CD4-positive, alpha-beta T cell (primary cell): ENCODE results near the gene BTG4. TPM values are rescaled to one million over a fixed set of nuclear protein-coding genes. Genes with fewer than 3 reads are reported as not detected.

Experiments
- ATAC-seq: fragments of 200-7000 bp; cut with Tn5 transposase; one replicate; pipeline ENCODE4 v1.10.0; 2022; ENCODE audit warnings: mild to moderate bottlenecking; ENCODE audit not compliant: poor library complexity
- CTCF ChIA-PET: fragments of 350-600 bp; sonication (Branson Sonifier 250); formaldehyde crosslinking; loops from one replicate; lab custom pipeline; 2021; ENCODE audit warnings: antibody characterized with exemption, inconsistent platforms; lab: Charles Lee
- POLR2A ChIA-PET: fragments of 350-600 bp; sonication (Branson Sonifier 250); formaldehyde crosslinking; loops from one replicate; lab custom pipeline; 2021; ENCODE audit warnings: antibody characterized with exemption, inconsistent platforms; lab: Charles Lee
- DNase-seq, 14 experiments: peaks; one replicate each; pipeline ENCODE4 v3.0.0-alpha.2; 2013 to 2020; ENCODE audit warnings: mixed read lengths in 2 of 14
- H3K27ac ChIP-seq, 2 donors: one replicate each; pipeline versions ENCODE4 v1.5.1 to v1.7.0; 2013; ENCODE audit warnings: low read length in 2 of 2, low read depth in 1 of 2, mild to moderate bottlenecking in 1 of 2
- H3K27me3 ChIP-seq, 2 experiments: 1 replicate in 1 of 2; 2 replicates in 1 of 2; pipeline versions ENCODE4 v1.6.1 to v1.7.0; 2013; ENCODE audit warnings: low read length in 2 of 2, control low read depth in 1 of 2, mild to moderate bottlenecking in 1 of 2, moderate library complexity in 1 of 2; ENCODE audit not compliant: insufficient read depth in 2 of 2, control insufficient read depth in 1 of 2
- H3K36me3 ChIP-seq: one replicate; pipeline ENCODE4 v1.6.1; 2013; ENCODE audit warnings: low read length, control low read depth; ENCODE audit not compliant: insufficient read depth
- H3K4me1 ChIP-seq: one replicate; pipeline ENCODE4 v1.6.1; 2013; ENCODE audit warnings: low read length, control low read depth; ENCODE audit not compliant: insufficient read depth
- H3K4me3 ChIP-seq: one replicate; pipeline ENCODE4 v1.5.1; 2013; ENCODE audit warnings: mild to moderate bottlenecking, low read length, moderate library complexity
- H3K9me3 ChIP-seq, 2 experiments: 1 replicate in 1 of 2; 2 replicates in 1 of 2; pipeline versions ENCODE4 v1.6.1 to v1.7.0; 2013; ENCODE audit warnings: low read length in 2 of 2, mild to moderate bottlenecking in 2 of 2, control low read depth in 1 of 2, moderate library complexity in 1 of 2; ENCODE audit not compliant: control insufficient read depth in 1 of 2, insufficient read depth in 1 of 2
- H3K27ac Mint-ChIP-seq: one replicate; pipeline ENCODE4 v1.8.0; 2020; ENCODE audit warnings: mixed read lengths
- H3K27me3 Mint-ChIP-seq: one replicate; pipeline ENCODE4 v1.8.0; 2021; ENCODE audit warnings: mixed read lengths
- H3K36me3 Mint-ChIP-seq: one replicate; pipeline ENCODE4 v1.8.0; 2021; ENCODE audit warnings: low read depth, mixed read lengths
- H3K4me1 Mint-ChIP-seq: one replicate; pipeline ENCODE4 v1.8.0; 2021; ENCODE audit warnings: low read depth, mixed read lengths
- H3K4me3 Mint-ChIP-seq: one replicate; pipeline ENCODE4 v1.8.0; 2020; ENCODE audit warnings: mild to moderate bottlenecking, mixed read lengths
- H3K9me3 Mint-ChIP-seq: one replicate; pipeline ENCODE4 v1.8.0; 2020; ENCODE audit warnings: mixed read lengths
- intact Hi-C, 2 experiments: fragments of 100-400 bp; cut with DNase I in 1 of 2; cut with micrococcal nuclease in 1 of 2; formaldehyde crosslinking; loops; one replicate each; pipeline versions ENCODE4 v1.15.1 to v1.9.0; 2023 to 2025; cut with DNase I, micrococcal nuclease
- total RNA-seq, 174 experiments: library from RNA in 2 of 174; stranded (reverse) in 2 of 174; gene quantifications; one replicate each; pipeline ENCODE4 v1.2.3 and lab custom pipeline; 2021 to 2026
- TF ChIP-seq, protein P1 (sequence below): fragments of 200-600 bp; IDR thresholded peaks from one replicate; pipeline ENCODE4 v1.8.0; 2022; ENCODE audit warnings: antibody characterized with exemption, mild to moderate bottlenecking

BTG4 gene
- total RNA-seq, 2 experiments from 2014 or later: not detected

DNA sequence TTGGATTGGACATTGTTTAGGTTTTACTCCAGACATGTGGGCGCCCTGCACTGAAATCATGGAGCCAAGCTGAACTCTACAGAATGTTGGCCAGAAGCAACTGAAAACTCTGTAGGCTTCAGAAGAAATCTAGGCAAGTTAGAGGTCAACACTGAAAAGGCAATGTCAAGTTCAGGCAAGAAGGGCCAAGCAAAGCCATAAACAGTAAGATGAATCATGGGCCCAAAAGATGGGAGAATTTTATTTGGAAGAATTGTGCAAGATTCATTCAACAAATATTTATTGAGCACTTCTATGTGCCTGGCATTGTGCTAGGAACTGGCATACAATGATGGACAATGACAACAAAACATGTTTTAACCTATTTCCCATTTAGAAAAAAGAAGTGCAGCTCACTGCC lies 13.3 kb upstream of the BTG4 start:
- POLR2A ChIA-PET: no interaction called here
- H3K36me3 Mint-ChIP-seq: no peaks in the 10 kb centered on the region

DNA sequence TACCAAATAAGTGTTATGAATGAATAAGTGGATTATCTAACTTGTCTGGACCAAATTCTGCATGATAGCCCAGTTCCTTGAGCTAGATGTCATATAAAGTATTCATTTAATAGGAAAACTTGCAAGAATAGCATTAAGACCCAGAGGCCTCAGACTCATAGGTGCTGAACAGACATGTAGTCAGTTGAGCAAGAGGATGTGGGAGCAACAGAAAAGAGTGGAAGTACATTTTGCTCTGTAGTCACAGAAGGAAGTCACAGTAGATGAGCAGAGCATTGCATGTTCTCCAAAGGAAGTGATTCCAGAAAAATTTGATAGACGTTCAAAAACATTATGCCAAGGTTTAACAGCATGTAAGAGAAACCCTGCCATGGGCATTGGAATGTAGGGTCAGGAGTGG lies 11.9 kb upstream of the BTG4 start:
- Mint-ChIP-seq H3K9me3 (no peaks in the 10 kb centered on the region), H3K4me1 (peaks cover 16% of the 10 kb centered on the region), H3K27me3 (peaks cover 11% of the 10 kb centered on the region), H3K27ac (no peak overlapping the region), H3K4me3 (no peak overlapping the region), H3K36me3 (no peaks in the 10 kb centered on the region)
- ChIA-PET CTCF (no interaction called here), POLR2A (no interaction called here)
- no peak overlapping the region for H3K27ac ChIP-seq
- no peaks in the 10 kb centered on the region for H3K4me1 ChIP-seq
- H3K27me3 ChIP-seq: no peaks in the 10 kb centered on the region
- TF ChIP-seq, protein P1, sequence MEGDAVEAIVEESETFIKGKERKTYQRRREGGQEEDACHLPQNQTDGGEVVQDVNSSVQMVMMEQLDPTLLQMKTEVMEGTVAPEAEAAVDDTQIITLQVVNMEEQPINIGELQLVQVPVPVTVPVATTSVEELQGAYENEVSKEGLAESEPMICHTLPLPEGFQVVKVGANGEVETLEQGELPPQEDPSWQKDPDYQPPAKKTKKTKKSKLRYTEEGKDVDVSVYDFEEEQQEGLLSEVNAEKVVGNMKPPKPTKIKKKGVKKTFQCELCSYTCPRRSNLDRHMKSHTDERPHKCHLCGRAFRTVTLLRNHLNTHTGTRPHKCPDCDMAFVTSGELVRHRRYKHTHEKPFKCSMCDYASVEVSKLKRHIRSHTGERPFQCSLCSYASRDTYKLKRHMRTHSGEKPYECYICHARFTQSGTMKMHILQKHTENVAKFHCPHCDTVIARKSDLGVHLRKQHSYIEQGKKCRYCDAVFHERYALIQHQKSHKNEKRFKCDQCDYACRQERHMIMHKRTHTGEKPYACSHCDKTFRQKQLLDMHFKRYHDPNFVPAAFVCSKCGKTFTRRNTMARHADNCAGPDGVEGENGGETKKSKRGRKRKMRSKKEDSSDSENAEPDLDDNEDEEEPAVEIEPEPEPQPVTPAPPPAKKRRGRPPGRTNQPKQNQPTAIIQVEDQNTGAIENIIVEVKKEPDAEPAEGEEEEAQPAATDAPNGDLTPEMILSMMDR: no peak
- no peaks in the 10 kb centered on the region for H3K9me3 ChIP-seq
- no peaks in the 10 kb centered on the region for H3K36me3 ChIP-seq
- no peak for DNase-seq
- no peak overlapping the region for H3K4me3 ChIP-seq
- no peak for ATAC-seq
- intact Hi-C loops: no loop called here

More for the DNA sequence above, 13.3 kb upstream of the BTG4 start:
- TF ChIP-seq, protein P1: no peak
- Mint-ChIP-seq H3K4me3 (no peak overlapping the region), H3K9me3 (no peaks in the 10 kb centered on the region), H3K4me1 (peaks cover 18% of the 10 kb centered on the region), H3K27me3 (peaks cover 11% of the 10 kb centered on the region), H3K27ac (no peak overlapping the region)
- no peaks in the 10 kb centered on the region for H3K27me3 ChIP-seq
- DNase-seq (no peak), ATAC-seq (no peak)
- CTCF ChIA-PET: no interaction called here
- H3K36me3 ChIP-seq: no peaks in the 10 kb centered on the region
- no peak overlapping the region for H3K27ac ChIP-seq
- H3K4me3 ChIP-seq: no peak overlapping the region
- H3K9me3 ChIP-seq: no peaks in the 10 kb centered on the region
- intact Hi-C loops: no loop called here
- H3K4me1 ChIP-seq: no peaks in the 10 kb centered on the region

DNA sequence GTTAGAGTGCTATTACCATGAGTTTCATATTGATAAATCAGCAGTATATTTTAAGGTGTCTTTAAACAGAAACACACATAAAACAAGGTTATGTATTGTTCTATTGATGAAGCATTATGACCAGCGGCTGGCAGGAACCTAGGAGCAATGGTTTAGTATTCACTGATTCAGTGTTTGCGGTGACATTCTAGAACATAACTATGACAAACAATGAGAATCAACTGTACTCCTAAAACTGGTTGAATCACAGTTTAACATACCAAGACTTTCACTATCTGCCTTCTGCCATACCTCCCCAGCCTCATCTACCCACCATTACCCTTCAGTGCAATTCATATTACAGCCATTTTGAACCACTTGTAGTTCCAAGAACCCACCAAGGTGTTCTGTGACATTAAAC lies 11.2 kb upstream of the BTG4 start:
- no peaks in the 10 kb centered on the region for H3K36me3 ChIP-seq
- Mint-ChIP-seq H3K27me3 (peaks cover 11% of the 10 kb centered on the region), H3K36me3 (no peaks in the 10 kb centered on the region), H3K9me3 (no peaks in the 10 kb centered on the region), H3K4me1 (peaks cover 9% of the 10 kb centered on the region), H3K4me3 (no peak overlapping the region), H3K27ac (no peak overlapping the region)
- H3K27ac ChIP-seq: no peak overlapping the region
- intact Hi-C loops: no loop called here
- no peaks in the 10 kb centered on the region for H3K4me1 ChIP-seq
- CTCF ChIA-PET: interaction anchor here (0.7 kb wide), 1 partner anchor 236 kb away, joined by 4 read pairs; no protein-coding TSS in a partner anchor
- TF ChIP-seq, protein P1: no peak
- H3K4me3 ChIP-seq: no peak overlapping the region
- DNase-seq: no peak
- no peak for ATAC-seq
- POLR2A ChIA-PET: no interaction called here
- H3K27me3 ChIP-seq: no peaks in the 10 kb centered on the region
- H3K9me3 ChIP-seq: no peaks in the 10 kb centered on the region
